ENCODE results near the gene BCL11A.

The BCL11A gene

DNA sequence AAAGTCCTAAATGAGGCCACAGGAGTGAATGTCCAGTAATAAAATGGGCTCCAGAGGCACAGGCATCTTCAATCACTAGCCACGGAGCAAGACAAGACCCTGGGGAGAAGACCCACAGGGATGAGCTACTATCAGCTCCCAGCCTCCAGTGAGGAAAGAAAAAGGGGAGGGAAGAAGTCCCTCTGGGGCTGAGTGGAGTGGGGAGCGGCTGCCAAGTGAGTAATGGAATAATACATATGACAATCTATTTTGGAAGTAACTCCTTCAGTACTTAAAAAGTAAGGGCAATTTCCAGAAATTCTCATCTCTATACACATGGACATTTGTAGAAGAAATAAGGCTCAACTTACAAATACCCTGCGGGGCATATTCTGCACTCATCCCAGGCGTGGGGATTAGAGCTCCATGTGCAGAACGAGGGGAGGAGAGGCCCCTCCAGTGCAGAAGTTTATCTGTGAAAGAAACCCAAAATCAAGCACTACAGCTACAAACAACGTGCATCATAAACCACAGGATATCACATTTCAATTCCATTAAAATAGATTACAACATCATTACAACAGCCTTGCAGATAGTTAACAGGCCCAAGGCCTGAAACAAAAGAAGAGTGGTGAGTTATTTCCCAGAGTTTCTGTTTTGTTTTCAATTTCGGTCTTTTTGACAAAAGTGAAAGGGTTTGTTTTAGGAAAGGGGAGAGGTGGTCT is 84.9 kb downstream of the BCL11A start:
- WGBS = 87% methylated on average over 6 of the region's 7 CpGs
- Histone ChIP-seq H3K14ac (ENCODE audit: low read length in 2 of 2) (no peak overlapping the region), H3K79me1 (replicated peaks; ENCODE audit: low read length, poor library complexity, severe bottlenecking) (peaks cover 8% of the 10 kb centered on the region)

DNA sequence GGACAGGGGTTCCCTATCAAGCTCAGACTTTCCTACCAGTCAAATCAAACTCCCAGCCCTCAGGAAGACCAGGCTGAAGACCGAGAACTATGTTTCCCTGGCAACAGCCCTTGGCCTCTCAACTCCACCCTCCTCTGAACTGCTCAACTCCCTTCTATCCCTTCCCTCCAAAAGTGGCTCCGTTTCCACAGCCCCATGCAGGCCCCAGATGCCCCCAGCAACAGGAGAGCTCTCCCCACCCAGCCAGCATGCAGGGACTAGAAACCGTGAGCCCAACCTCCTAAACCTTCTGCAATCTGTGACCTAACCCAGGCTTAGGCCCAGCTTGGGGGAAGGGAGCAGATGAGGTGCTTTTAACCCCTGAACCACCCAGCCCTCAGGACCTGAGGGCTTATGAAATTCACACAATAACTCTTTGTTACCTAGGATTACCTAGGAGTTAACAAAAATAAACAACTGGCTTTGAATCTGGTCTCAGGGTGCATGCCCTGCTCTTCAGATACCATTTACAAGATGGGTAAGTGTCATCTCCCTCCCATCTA is 87.2 kb downstream of the BCL11A start:
- H2BK15ac ChIP-seq (ENCODE audit: low read depth, poor library complexity, severe bottlenecking) = no peak overlapping the region
- no peaks in the 10 kb centered on the region for H3K27me3 ChIP-seq (ENCODE audit: control insufficient read depth in 1 of 2, insufficient read depth in 1 of 2, low read length in 2 of 2)
- H2BK120ac ChIP-seq (ENCODE audit: low read depth, low read length) = no peak overlapping the region
- no peak overlapping the region for H3K4me2 ChIP-seq (ENCODE audit: low read length, poor library complexity, severe bottlenecking)
- peaks cover 0 to 14% of the 10 kb centered on the region in 2 experiments for H3K36me3 ChIP-seq (ENCODE audit: control insufficient read depth in 1 of 2, insufficient read depth in 2 of 2, low read depth in 1 of 2, low read length in 2 of 2)
- no peak overlapping the region for H3K4ac ChIP-seq (ENCODE audit: low read depth in 1 of 2, low read length in 2 of 2)
- no peak overlapping the region for H3K4me3 ChIP-seq (ENCODE audit: insufficient read depth in 1 of 2, low read depth in 1 of 2, low read length in 2 of 2)
- H3K18ac ChIP-seq (ENCODE audit: low read depth in 1 of 2, low read length in 2 of 2) = no peak overlapping the region
- H4K91ac ChIP-seq (ENCODE audit: low read length) = no peak overlapping the region
- no peaks in the 10 kb centered on the region for H3K4me1 ChIP-seq (ENCODE audit: control insufficient read depth, insufficient read depth, low read depth, low read length)
- no peak overlapping the region for H2AK5ac ChIP-seq (ENCODE audit: low read length, severe bottlenecking)
- no peak for DNase-seq
- H3K9me3 ChIP-seq (ENCODE audit: control insufficient read depth, low read length) = no peaks in the 10 kb centered on the region
- no peak overlapping the region for H2BK12ac ChIP-seq (ENCODE audit: low read length in 2 of 2)
- no peak overlapping the region for H4K8ac ChIP-seq (ENCODE audit: low read length)
- H2AFZ ChIP-seq (ENCODE audit: low read depth, low read length) = no peak overlapping the region
- H3K23ac ChIP-seq (ENCODE audit: low read length in 2 of 2) = no peak overlapping the region
- WGBS = 80% methylated on average over 3 of the region's 3 CpGs
- H2BK5ac ChIP-seq (ENCODE audit: low read depth, low read length, poor library complexity, severe bottlenecking) = no peak overlapping the region
- no peak overlapping the region for H3K27ac ChIP-seq (ENCODE audit: low read length, poor library complexity, severe bottlenecking)
- H3K79me1 ChIP-seq (replicated peaks; ENCODE audit: low read length, poor library complexity, severe bottlenecking) = peaks cover 5% of the 10 kb centered on the region
- no peak overlapping the region for H3K9ac ChIP-seq (ENCODE audit: low read length)
- no peak overlapping the region for H3K14ac ChIP-seq (ENCODE audit: low read length in 2 of 2)

More for the DNA sequence above, 84.9 kb downstream of the BCL11A start:
- Histone ChIP-seq H4K91ac (ENCODE audit: low read length) (no peak overlapping the region), H4K8ac (ENCODE audit: low read length) (no peak overlapping the region), H3K36me3 (ENCODE audit: control insufficient read depth in 1 of 2, insufficient read depth in 2 of 2, low read depth in 1 of 2, low read length in 2 of 2) (peaks cover 0 to 5% of the 10 kb centered on the region in 2 experiments), H3K9me3 (ENCODE audit: control insufficient read depth, low read length) (no peaks in the 10 kb centered on the region), H3K4ac (ENCODE audit: low read depth in 1 of 2, low read length in 2 of 2) (no peak overlapping the region), H3K4me1 (ENCODE audit: control insufficient read depth, insufficient read depth, low read depth, low read length) (no peaks in the 10 kb centered on the region), H3K18ac (ENCODE audit: low read depth in 1 of 2, low read length in 2 of 2) (no peak overlapping the region), H2AK5ac (ENCODE audit: low read length, severe bottlenecking) (no peak overlapping the region), H2BK12ac (ENCODE audit: low read length in 2 of 2) (no peak overlapping the region), H2AFZ (ENCODE audit: low read depth, low read length) (no peak overlapping the region), H2BK120ac (ENCODE audit: low read depth, low read length) (no peak overlapping the region), H3K9ac (ENCODE audit: low read length) (no peak overlapping the region), H2BK15ac (ENCODE audit: low read depth, poor library complexity, severe bottlenecking) (no peak overlapping the region), H3K4me2 (ENCODE audit: low read length, poor library complexity, severe bottlenecking) (no peak overlapping the region), H3K27ac (ENCODE audit: low read length, poor library complexity, severe bottlenecking) (no peak overlapping the region), H3K4me3 (ENCODE audit: insufficient read depth in 1 of 2, low read depth in 1 of 2, low read length in 2 of 2) (no peak overlapping the region), H3K23ac (ENCODE audit: low read length in 2 of 2) (no peak overlapping the region), H3K27me3 (ENCODE audit: control insufficient read depth in 1 of 2, insufficient read depth in 1 of 2, low read length in 2 of 2) (no peaks in the 10 kb centered on the region), H2BK5ac (ENCODE audit: low read depth, low read length, poor library complexity, severe bottlenecking) (no peak overlapping the region)
- no peak for DNase-seq

DNA sequence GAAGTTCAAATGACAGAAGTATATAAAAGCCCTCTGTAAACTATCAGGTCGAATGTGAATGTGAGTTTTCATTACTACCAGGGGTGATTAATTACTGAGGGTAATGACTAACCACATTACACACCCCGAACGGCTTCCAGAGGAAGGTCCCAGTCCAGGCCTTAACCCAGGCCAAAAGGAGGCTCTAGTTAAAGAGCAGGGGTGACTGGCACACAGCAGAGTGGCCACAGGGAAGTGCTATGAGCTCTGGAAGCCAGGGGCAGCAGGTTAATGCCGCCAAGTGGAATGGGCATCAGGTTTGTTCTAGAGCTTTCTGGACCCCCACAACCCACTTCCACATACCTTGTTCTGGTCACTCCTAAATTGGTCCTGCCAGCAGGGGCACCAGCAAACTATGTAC is 87.7 kb downstream of the BCL11A start:
- Histone ChIP-seq H2BK15ac (ENCODE audit: low read depth, poor library complexity, severe bottlenecking) (no peak overlapping the region), H4K8ac (ENCODE audit: low read length) (no peak overlapping the region), H2BK12ac (ENCODE audit: low read length in 2 of 2) (no peak overlapping the region), H3K4ac (ENCODE audit: low read depth in 1 of 2, low read length in 2 of 2) (no peak overlapping the region), H2BK120ac (ENCODE audit: low read depth, low read length) (no peak overlapping the region), H3K36me3 (ENCODE audit: control insufficient read depth in 1 of 2, insufficient read depth in 2 of 2, low read depth in 1 of 2, low read length in 2 of 2) (peaks cover 0 to 19% of the 10 kb centered on the region in 2 experiments), H3K4me2 (ENCODE audit: low read length, poor library complexity, severe bottlenecking) (peak overlapping the region; percentile 12), H3K4me1 (ENCODE audit: control insufficient read depth, insufficient read depth, low read depth, low read length) (no peaks in the 10 kb centered on the region), H3K23ac (ENCODE audit: low read length in 2 of 2) (no peak overlapping the region), H4K91ac (ENCODE audit: low read length) (no peak overlapping the region), H3K18ac (ENCODE audit: low read depth in 1 of 2, low read length in 2 of 2) (no peak overlapping the region), H3K27ac (ENCODE audit: low read length, poor library complexity, severe bottlenecking) (no peak overlapping the region), H3K27me3 (ENCODE audit: control insufficient read depth in 1 of 2, insufficient read depth in 1 of 2, low read length in 2 of 2) (no peaks in the 10 kb centered on the region), H3K9me3 (ENCODE audit: control insufficient read depth, low read length) (no peaks in the 10 kb centered on the region), H2BK5ac (ENCODE audit: low read depth, low read length, poor library complexity, severe bottlenecking) (no peak overlapping the region), H3K79me1 (replicated peaks; ENCODE audit: low read length, poor library complexity, severe bottlenecking) (peaks cover 5% of the 10 kb centered on the region), H3K9ac (ENCODE audit: low read length) (no peak overlapping the region), H2AFZ (ENCODE audit: low read depth, low read length) (no peak overlapping the region), H3K4me3 (ENCODE audit: insufficient read depth in 1 of 2, low read depth in 1 of 2, low read length in 2 of 2) (no peak overlapping the region), H3K14ac (ENCODE audit: low read length in 2 of 2) (no peak overlapping the region), H2AK5ac (ENCODE audit: low read length, severe bottlenecking) (no peak overlapping the region)
- 72% methylated on average over 4 of the region's 4 CpGs for WGBS
- no peak for DNase-seq

DNA sequence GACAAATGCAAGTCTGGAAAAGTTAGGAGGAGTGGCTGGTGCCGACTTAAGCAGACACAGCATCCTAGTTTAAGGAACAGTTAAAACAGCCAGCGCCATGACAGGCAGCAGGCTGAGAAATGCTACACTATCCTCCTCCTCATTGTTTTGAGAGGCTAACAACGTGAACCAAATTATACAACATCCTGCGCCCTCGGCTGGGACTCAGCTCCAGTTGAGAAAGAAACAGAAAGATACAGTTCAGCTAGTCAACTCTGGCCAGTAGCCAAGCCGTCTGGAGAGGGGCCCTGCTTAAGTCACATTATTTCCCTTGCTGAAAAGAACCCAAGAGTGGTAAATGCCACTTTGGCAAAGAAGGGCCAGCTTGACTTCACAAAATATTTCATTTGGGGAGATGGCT is 90.2 kb downstream of the BCL11A start:
- DNase-seq = no peak
- no peaks in the 10 kb centered on the region for H3K9me3 ChIP-seq (ENCODE audit: control insufficient read depth, low read length)
- H3K18ac ChIP-seq (ENCODE audit: low read depth in 1 of 2, low read length in 2 of 2) = no peak overlapping the region
- no peaks in the 10 kb centered on the region for H3K4me1 ChIP-seq (ENCODE audit: control insufficient read depth, insufficient read depth, low read depth, low read length)
- H3K79me1 ChIP-seq (replicated peaks; ENCODE audit: low read length, poor library complexity, severe bottlenecking) = peaks cover 4% of the 10 kb centered on the region
- H2BK15ac ChIP-seq (ENCODE audit: low read depth, poor library complexity, severe bottlenecking) = no peak overlapping the region
- no peak overlapping the region for H4K8ac ChIP-seq (ENCODE audit: low read length)
- H3K27me3 ChIP-seq (ENCODE audit: control insufficient read depth in 1 of 2, insufficient read depth in 1 of 2, low read length in 2 of 2) = no peaks in the 10 kb centered on the region
- H2BK12ac ChIP-seq (ENCODE audit: low read length in 2 of 2) = no peak overlapping the region
- no peak overlapping the region for H3K14ac ChIP-seq (ENCODE audit: low read length in 2 of 2)
- peaks cover 0 to 25% of the 10 kb centered on the region in 2 experiments for H3K36me3 ChIP-seq (ENCODE audit: control insufficient read depth in 1 of 2, insufficient read depth in 2 of 2, low read depth in 1 of 2, low read length in 2 of 2)
- no peak overlapping the region for H3K4me2 ChIP-seq (ENCODE audit: low read length, poor library complexity, severe bottlenecking)
- no peak overlapping the region for H3K27ac ChIP-seq (ENCODE audit: low read length, poor library complexity, severe bottlenecking)
- no peak overlapping the region for H2AK5ac ChIP-seq (ENCODE audit: low read length, severe bottlenecking)
- H3K9ac ChIP-seq (ENCODE audit: low read length) = no peak overlapping the region
- no peak overlapping the region for H4K91ac ChIP-seq (ENCODE audit: low read length)
- H2AFZ ChIP-seq (ENCODE audit: low read depth, low read length) = no peak overlapping the region
- H3K23ac ChIP-seq (ENCODE audit: low read length in 2 of 2) = no peak overlapping the region
- 77% methylated on average over 6 of the region's 6 CpGs for WGBS
- no peak overlapping the region for H3K4me3 ChIP-seq (ENCODE audit: insufficient read depth in 1 of 2, low read depth in 1 of 2, low read length in 2 of 2)
- H3K4ac ChIP-seq (ENCODE audit: low read depth in 1 of 2, low read length in 2 of 2) = no peak overlapping the region
- H2BK5ac ChIP-seq (ENCODE audit: low read depth, low read length, poor library complexity, severe bottlenecking) = no peak overlapping the region
- no peak overlapping the region for H2BK120ac ChIP-seq (ENCODE audit: low read depth, low read length)

All from mesenchymal stem cell (in vitro differentiated cells and primary cell).